ENCODE measurements around the gene ATOH7.
"Not testable (repeated sequence)": the region's sequence is repeated elsewhere in the genome, so short reads cannot be mapped to it uniquely, and the experiment has no call there.

The ATOH7 gene

GRCh38 chr10:68231817-68232251 lies at the start of gene ATOH7:
Gene ATOH7, minus strand, starts transcription at chr10:68232113. Its CDS starts 436 bp downstream, at chr10:68231677.
- no peak for DNase-seq (ENCODE audit: low read depth)
- TF ChIP-seq MYC (IDR thresholded peaks at IDR 0.05; ENCODE audit: low read depth, low read length) (no peak), POLR2A (IDR thresholded peaks at IDR 0.05; ENCODE audit: extremely low read depth, insufficient read length) (no peak)
- TF ChIP-seq, protein P1, sequence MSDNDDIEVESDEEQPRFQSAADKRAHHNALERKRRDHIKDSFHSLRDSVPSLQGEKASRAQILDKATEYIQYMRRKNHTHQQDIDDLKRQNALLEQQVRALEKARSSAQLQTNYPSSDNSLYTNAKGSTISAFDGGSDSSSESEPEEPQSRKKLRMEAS (IDR thresholded peaks at IDR 0.05; ENCODE audit: low read depth, low read length): no peak
- TF ChIP-seq, protein P2, sequence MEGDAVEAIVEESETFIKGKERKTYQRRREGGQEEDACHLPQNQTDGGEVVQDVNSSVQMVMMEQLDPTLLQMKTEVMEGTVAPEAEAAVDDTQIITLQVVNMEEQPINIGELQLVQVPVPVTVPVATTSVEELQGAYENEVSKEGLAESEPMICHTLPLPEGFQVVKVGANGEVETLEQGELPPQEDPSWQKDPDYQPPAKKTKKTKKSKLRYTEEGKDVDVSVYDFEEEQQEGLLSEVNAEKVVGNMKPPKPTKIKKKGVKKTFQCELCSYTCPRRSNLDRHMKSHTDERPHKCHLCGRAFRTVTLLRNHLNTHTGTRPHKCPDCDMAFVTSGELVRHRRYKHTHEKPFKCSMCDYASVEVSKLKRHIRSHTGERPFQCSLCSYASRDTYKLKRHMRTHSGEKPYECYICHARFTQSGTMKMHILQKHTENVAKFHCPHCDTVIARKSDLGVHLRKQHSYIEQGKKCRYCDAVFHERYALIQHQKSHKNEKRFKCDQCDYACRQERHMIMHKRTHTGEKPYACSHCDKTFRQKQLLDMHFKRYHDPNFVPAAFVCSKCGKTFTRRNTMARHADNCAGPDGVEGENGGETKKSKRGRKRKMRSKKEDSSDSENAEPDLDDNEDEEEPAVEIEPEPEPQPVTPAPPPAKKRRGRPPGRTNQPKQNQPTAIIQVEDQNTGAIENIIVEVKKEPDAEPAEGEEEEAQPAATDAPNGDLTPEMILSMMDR (IDR thresholded peaks at IDR 0.05; ENCODE audit: low read depth, low read length): no peak

DNA sequence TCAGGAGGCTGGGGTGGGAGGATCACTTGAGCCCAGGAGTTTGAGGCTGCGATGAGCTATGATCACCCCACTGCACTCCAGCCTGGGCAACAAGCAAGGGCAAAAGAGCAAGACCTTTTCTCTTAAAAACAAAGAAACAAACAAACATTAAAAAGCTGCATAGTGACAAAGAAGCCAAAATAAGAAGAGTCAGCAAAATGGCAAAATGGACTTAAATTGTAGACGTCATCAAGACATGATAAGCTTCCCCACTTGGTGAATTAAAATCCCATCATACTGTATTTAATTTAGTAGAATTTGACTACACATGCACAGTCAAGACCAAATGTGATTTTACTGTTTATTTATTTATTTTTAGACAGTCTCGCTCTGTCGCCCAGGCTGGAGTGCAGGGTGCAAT lies 48.8 kb upstream of the ATOH7 start:
- no peak overlapping the region for H3K4me3 ChIP-seq (ENCODE audit: low read depth, low read length)
- TF ChIP-seq POLR2A (IDR thresholded peaks at IDR 0.05; ENCODE audit: extremely low read depth, insufficient read length): no peak
- TF ChIP-seq MYC (IDR thresholded peaks at IDR 0.05; ENCODE audit: low read depth, low read length): no peak
- DNase-seq (ENCODE audit: low read depth): no peak

More at GRCh38 chr10:68231817-68232251, at the start of gene ATOH7:
- peak within 1 kb of the TSS; percentile 65 for H3K4me3 ChIP-seq (ENCODE audit: low read depth, low read length)

- DNase-seq (ENCODE audit: low read depth); H3K4me3 ChIP-seq (ENCODE audit: low read depth, low read length): not testable (repeated sequence)
Observed at GRCh38 chr10:68278906-68279753, 47.2 kb upstream of the ATOH7 start.

DNA sequence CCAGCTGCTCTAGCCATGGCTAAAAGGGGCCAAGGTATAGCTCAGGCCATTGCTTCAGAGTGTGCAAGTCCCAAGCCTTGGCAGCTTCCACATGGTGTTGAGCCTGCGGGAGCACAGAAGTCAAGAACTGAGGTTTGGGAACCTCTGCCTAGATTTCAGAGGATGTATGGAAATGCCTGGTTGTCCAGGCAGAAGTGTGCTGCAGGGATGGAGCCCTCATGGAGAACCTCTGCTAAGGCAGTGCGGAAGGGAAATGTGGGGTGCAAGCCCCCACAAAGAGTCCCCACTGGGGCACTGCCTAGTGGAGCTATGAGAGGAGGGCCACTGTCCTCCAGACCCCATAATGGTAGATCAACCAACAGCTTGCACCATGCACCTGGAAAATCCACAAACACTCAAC lies 45.9 kb upstream of the ATOH7 start:
- not testable (repeated sequence) for H3K4me3 ChIP-seq (ENCODE audit: low read depth, low read length); DNase-seq (ENCODE audit: low read depth)

DNA sequence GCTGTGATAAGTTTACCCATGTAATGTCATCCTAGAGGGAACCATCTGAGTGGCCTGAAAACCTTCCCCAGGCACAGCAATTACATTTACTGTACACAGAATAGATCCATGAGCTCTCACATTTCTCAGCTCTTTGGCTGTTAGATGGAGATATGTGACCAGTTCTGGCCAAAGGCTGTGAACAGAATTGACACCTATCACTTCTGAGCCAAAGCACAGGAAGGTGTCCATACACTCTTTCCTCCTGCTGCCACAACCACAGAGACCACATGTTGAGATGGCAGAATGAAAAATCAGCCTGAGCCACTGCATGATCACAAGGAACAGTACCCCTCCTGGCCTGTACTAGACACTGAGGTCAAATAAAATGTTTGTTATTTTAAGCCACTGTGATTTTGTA lies 44.3 kb upstream of the ATOH7 start:
- TF ChIP-seq, protein P2 (IDR thresholded peaks at IDR 0.05; ENCODE audit: low read depth, low read length): no peak
- TF ChIP-seq MYC (IDR thresholded peaks at IDR 0.05; ENCODE audit: low read depth, low read length): no peak
- no peak for TF ChIP-seq POLR2A (IDR thresholded peaks at IDR 0.05; ENCODE audit: extremely low read depth, insufficient read length)
- TF ChIP-seq, protein P1 (IDR thresholded peaks at IDR 0.05; ENCODE audit: low read depth, low read length): no peak
- no peak for DNase-seq (ENCODE audit: low read depth)
- no peak overlapping the region for H3K4me3 ChIP-seq (ENCODE audit: low read depth, low read length)

GRCh38 chr10:68275600-68276126 lies 43.8 kb upstream of the ATOH7 start:
- DNase-seq (ENCODE audit: low read depth): no peak
- H3K4me3 ChIP-seq (ENCODE audit: low read depth, low read length): no peak overlapping the region
- TF ChIP-seq POLR2A (IDR thresholded peaks at IDR 0.05; ENCODE audit: extremely low read depth, insufficient read length) (no peak), MYC (IDR thresholded peaks at IDR 0.05; ENCODE audit: low read depth, low read length) (no peak)
- TF ChIP-seq, protein P1 (IDR thresholded peaks at IDR 0.05; ENCODE audit: low read depth, low read length): no peak
- TF ChIP-seq, protein P2 (IDR thresholded peaks at IDR 0.05; ENCODE audit: low read depth, low read length): no peak

- TF ChIP-seq MYC (IDR thresholded peaks at IDR 0.05; ENCODE audit: low read depth, low read length) (no peak), POLR2A (IDR thresholded peaks at IDR 0.05; ENCODE audit: extremely low read depth, insufficient read length) (no peak)
- TF ChIP-seq, protein P2 (IDR thresholded peaks at IDR 0.05; ENCODE audit: low read depth, low read length): no peak
- TF ChIP-seq, protein P1 (IDR thresholded peaks at IDR 0.05; ENCODE audit: low read depth, low read length): no peak
- no peak overlapping the region for H3K4me3 ChIP-seq (ENCODE audit: low read depth, low read length)
- DNase-seq (ENCODE audit: low read depth): no peak
Observed at GRCh38 chr10:68272833-68273232, 40.9 kb upstream of the ATOH7 start.

Data from NB4 (cell line).